ENCODE measurements around the gene ALDH8A1. TPM values are rescaled to one million over a fixed set of nuclear protein-coding genes. Genes with fewer than 3 reads are reported as not detected.

The ALDH8A1 gene
- total RNA-seq, 1 experiment from 2014 or later = 0.68 TPM

- CTCF ChIA-PET = no interaction called here
- intact Hi-C loops (cut with micrococcal nuclease; ENCODE audit: unreplicated experiment) = no loop called here
- TF ChIP-seq CTCF (IDR thresholded peaks at IDR 0.05; ENCODE audit: unreplicated experiment) = no peak
- no peaks in the 10 kb centered on the region for H3K4me1 Mint-ChIP-seq (ENCODE audit: low read depth, unreplicated experiment)
- H3K4me3 Mint-ChIP-seq (ENCODE audit: low read depth, unreplicated experiment) = no peak overlapping the region
- no peak overlapping the region for H3K27ac Mint-ChIP-seq (ENCODE audit: unreplicated experiment)
- BruUV-seq (replicated peaks) = no TSS peak
- DNase-seq = no peak
- no peaks in the 10 kb centered on the region for H3K27me3 Mint-ChIP-seq (ENCODE audit: unreplicated experiment)
- H3K36me3 Mint-ChIP-seq (ENCODE audit: insufficient read depth, unreplicated experiment) = no peaks in the 10 kb centered on the region
- no peaks in the 10 kb centered on the region for H3K9me3 Mint-ChIP-seq (ENCODE audit: low read depth, unreplicated experiment)
Measured at GRCh38 chr6:134967711-134968110, 17.8 kb upstream of the ALDH8A1 start.

DNA sequence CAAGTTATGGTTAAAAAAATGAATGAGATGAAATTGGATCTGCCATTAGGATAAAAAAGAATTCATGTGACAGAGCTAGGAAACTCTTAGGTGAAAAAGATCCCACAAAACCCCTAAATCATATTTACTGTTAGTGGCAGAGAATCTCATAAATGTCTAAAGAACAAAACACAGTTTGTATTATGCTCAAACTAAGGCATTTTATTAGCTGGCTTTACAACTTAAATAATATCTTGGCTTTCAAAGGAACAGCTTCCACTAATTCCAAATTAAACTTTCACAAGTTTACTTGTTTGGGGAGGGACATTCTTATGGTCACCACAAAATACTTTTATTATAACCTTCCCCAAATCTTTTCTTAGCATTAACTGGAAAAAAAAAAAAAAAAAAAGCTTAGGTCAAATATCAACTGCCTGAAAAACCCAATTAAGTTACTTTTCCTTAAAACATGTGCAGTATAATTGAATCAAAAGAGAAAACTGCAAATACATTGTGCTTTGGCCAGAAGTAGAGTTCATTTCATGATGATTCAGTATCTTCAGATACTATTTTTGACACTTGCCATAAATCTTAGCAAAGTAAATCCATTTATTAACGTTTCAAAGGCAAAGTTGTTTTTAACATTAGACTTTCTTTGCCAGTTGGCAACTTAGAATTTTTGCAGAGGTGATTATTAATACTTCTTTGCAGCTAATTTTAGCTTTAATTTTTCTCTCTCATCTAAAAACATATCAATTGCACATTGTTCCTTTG lies 14.7 kb upstream of the ALDH8A1 start:
- intact Hi-C loops (cut with micrococcal nuclease; ENCODE audit: unreplicated experiment) = no loop called here
- Mint-ChIP-seq H3K27ac (ENCODE audit: unreplicated experiment) (no peak overlapping the region), H3K4me1 (ENCODE audit: low read depth, unreplicated experiment) (no peaks in the 10 kb centered on the region), H3K36me3 (ENCODE audit: insufficient read depth, unreplicated experiment) (peaks cover 4% of the 10 kb centered on the region), H3K4me3 (ENCODE audit: low read depth, unreplicated experiment) (no peak overlapping the region), H3K27me3 (ENCODE audit: unreplicated experiment) (no peaks in the 10 kb centered on the region), H3K9me3 (ENCODE audit: low read depth, unreplicated experiment) (no peaks in the 10 kb centered on the region)
- CTCF ChIA-PET = no interaction called here
- no peak for DNase-seq
- no peak for TF ChIP-seq CTCF (IDR thresholded peaks at IDR 0.05; ENCODE audit: unreplicated experiment)
- BruUV-seq (replicated peaks) = no TSS peak

DNA sequence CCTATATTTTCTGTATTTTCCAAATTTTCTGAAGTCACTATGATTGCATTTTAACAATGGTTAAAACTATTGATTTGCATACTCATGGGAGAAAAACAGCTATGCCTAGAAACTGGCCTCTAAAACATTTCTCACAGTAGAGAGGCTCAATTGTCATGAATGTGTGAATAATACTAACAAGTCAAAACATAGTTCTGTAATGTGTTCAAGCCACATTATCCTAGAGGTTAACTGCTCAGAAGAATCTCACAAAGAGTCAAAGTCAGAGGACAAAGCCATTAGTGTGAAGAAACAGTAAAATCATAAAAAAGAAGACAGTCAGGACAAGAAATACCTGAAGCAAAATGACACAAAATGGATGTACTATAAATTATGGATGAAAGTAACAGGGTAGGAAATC lies 12.5 kb upstream of the ALDH8A1 start:
- H3K27me3 Mint-ChIP-seq (ENCODE audit: unreplicated experiment) = no peaks in the 10 kb centered on the region
- peaks cover 4% of the 10 kb centered on the region for H3K36me3 Mint-ChIP-seq (ENCODE audit: insufficient read depth, unreplicated experiment)
- CTCF ChIA-PET = no interaction called here
- H3K27ac Mint-ChIP-seq (ENCODE audit: unreplicated experiment) = no peak overlapping the region
- no peak overlapping the region for H3K4me3 Mint-ChIP-seq (ENCODE audit: low read depth, unreplicated experiment)
- H3K9me3 Mint-ChIP-seq (ENCODE audit: low read depth, unreplicated experiment) = no peaks in the 10 kb centered on the region
- DNase-seq = no peak
- no peaks in the 10 kb centered on the region for H3K4me1 Mint-ChIP-seq (ENCODE audit: low read depth, unreplicated experiment)
- TF ChIP-seq CTCF (IDR thresholded peaks at IDR 0.05; ENCODE audit: unreplicated experiment) = no peak
- no TSS peak for BruUV-seq (replicated peaks)
- intact Hi-C loops (cut with micrococcal nuclease; ENCODE audit: unreplicated experiment) = no loop called here

- intact Hi-C loops (cut with micrococcal nuclease; ENCODE audit: unreplicated experiment) = no loop called here
- Mint-ChIP-seq H3K36me3 (ENCODE audit: insufficient read depth, unreplicated experiment) (peaks cover 4% of the 10 kb centered on the region), H3K4me3 (ENCODE audit: low read depth, unreplicated experiment) (no peak overlapping the region), H3K9me3 (ENCODE audit: low read depth, unreplicated experiment) (no peaks in the 10 kb centered on the region), H3K27ac (ENCODE audit: unreplicated experiment) (no peak overlapping the region), H3K27me3 (ENCODE audit: unreplicated experiment) (no peaks in the 10 kb centered on the region), H3K4me1 (ENCODE audit: low read depth, unreplicated experiment) (no peaks in the 10 kb centered on the region)
- CTCF ChIA-PET = no interaction called here
- no peak for DNase-seq
- no TSS peak for BruUV-seq (replicated peaks)
- no peak for TF ChIP-seq CTCF (IDR thresholded peaks at IDR 0.05; ENCODE audit: unreplicated experiment)
Measured at GRCh38 chr6:134961366-134961765, 11.5 kb upstream of the ALDH8A1 start.

Data from Calu3 (cell line).